Liver (tissue), 3 donors: ENCODE data around the gene GBGT1.

Source experiments
- CTCF ChIP-seq: fragments of 150-350 bp; IDR thresholded peaks from 2 replicates; pipeline ENCODE4 v1.5.1; 2017; ENCODE audit warnings: improper control_type of control experiment, low read depth, low read length; ENCODE audit not compliant: missing input control
- FOXA1 ChIP-seq: IDR thresholded peaks from 2 replicates; pipeline ENCODE4 v1.6.1; 2016; ENCODE audit warnings: antibody characterized with exemption
- GABPA ChIP-seq, 2 donors: IDR thresholded peaks in 1 of 2; conservative IDR thresholded peaks in 1 of 2; 2 replicates each; pipeline ENCODE4 v1.6.1; 2016; ENCODE audit warnings: antibody characterized with exemption in 2 of 2, mild to moderate bottlenecking in 1 of 2, moderate library complexity in 1 of 2
- JUND ChIP-seq, 2 donors: IDR thresholded peaks; 2 replicates each; pipeline ENCODE4 v1.6.1; 2016; ENCODE audit warnings: antibody characterized with exemption in 2 of 2
- RAD21 ChIP-seq, 2 donors: IDR thresholded peaks; 2 replicates each; pipeline ENCODE4 v1.6.1; 2016; ENCODE audit warnings: antibody characterized with exemption in 2 of 2, mild to moderate bottlenecking in 2 of 2
- REST ChIP-seq: IDR thresholded peaks from 2 replicates; pipeline ENCODE4 v1.6.1; 2016; ENCODE audit warnings: antibody characterized with exemption, mild to moderate bottlenecking
- RXRA ChIP-seq, 2 donors: IDR thresholded peaks; 2 replicates each; pipeline ENCODE4 v1.6.1; 2017 to 2018; ENCODE audit warnings: antibody characterized with exemption in 2 of 2, mild to moderate bottlenecking in 1 of 2
- TAF1 ChIP-seq: conservative IDR thresholded peaks from 2 replicates; pipeline ENCODE4 v1.6.1; 2016; ENCODE audit warnings: antibody characterized with exemption, mild to moderate bottlenecking
- TF ChIP-seq, protein P1 (sequence below): IDR thresholded peaks from 2 replicates; pipeline ENCODE4 v1.6.1; 2016; ENCODE audit warnings: antibody characterized with exemption
- TF ChIP-seq, protein P2 (sequence below): IDR thresholded peaks from 2 replicates; pipeline ENCODE4 v1.6.1; 2016; ENCODE audit warnings: antibody characterized with exemption
- donor health status: healthy.
- donor health status: healthy.

- no peak for TF ChIP-seq CTCF
- no peak for TF ChIP-seq RXRA (IDR thresholded peaks at IDR 0.05)
- TF ChIP-seq, protein P1, sequence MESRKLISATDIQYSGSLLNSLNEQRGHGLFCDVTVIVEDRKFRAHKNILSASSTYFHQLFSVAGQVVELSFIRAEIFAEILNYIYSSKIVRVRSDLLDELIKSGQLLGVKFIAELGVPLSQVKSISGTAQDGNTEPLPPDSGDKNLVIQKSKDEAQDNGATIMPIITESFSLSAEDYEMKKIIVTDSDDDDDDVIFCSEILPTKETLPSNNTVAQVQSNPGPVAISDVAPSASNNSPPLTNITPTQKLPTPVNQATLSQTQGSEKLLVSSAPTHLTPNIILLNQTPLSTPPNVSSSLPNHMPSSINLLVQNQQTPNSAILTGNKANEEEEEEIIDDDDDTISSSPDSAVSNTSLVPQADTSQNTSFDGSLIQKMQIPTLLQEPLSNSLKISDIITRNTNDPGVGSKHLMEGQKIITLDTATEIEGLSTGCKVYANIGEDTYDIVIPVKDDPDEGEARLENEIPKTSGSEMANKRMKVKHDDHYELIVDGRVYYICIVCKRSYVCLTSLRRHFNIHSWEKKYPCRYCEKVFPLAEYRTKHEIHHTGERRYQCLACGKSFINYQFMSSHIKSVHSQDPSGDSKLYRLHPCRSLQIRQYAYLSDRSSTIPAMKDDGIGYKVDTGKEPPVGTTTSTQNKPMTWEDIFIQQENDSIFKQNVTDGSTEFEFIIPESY = no peak
- TF ChIP-seq, protein P2, sequence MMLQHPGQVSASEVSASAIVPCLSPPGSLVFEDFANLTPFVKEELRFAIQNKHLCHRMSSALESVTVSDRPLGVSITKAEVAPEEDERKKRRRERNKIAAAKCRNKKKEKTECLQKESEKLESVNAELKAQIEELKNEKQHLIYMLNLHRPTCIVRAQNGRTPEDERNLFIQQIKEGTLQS = no peak
- TF ChIP-seq REST = no peak
- TF ChIP-seq RAD21 (IDR thresholded peaks at IDR 0.05) = no peak
- no peak for TF ChIP-seq JUND (IDR thresholded peaks at IDR 0.05)
- TF ChIP-seq GABPA (IDR thresholded peaks at IDR 0.05 in 1 of 2, conservative IDR thresholded peaks at IDR 0.05 in 1 of 2) = no peak
- no peak for TF ChIP-seq FOXA1
- no peak for TF ChIP-seq TAF1
These were observed 42.5 kb upstream of the GBGT1 start for GRCh38 chr9:133205996-133206931.
